ENCODE results near the gene DNER.

DNA sequence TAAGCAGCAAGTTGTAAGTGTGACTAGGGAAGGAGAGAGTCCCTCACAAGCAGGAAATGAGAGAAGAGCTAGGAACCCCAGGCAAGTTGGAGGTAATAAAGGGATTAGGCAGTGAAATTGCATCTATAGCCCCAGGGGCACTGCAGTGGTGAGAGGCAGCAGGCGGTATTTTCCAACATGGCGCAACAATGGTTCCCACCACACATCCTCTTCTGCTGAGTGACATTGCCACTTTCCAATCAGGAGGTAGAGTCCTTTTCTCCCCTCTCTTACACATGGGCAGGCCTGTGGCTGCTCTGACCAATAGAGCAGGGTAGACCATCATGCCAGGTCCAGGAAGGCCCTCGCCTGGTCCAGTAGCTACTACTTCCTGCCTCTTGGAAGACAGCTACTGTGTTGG lies 86.6 kb downstream of the DNER start:
- no peak for TF ChIP-seq EP300 (IDR thresholded peaks at IDR 0.05)
- TF ChIP-seq, protein P1, sequence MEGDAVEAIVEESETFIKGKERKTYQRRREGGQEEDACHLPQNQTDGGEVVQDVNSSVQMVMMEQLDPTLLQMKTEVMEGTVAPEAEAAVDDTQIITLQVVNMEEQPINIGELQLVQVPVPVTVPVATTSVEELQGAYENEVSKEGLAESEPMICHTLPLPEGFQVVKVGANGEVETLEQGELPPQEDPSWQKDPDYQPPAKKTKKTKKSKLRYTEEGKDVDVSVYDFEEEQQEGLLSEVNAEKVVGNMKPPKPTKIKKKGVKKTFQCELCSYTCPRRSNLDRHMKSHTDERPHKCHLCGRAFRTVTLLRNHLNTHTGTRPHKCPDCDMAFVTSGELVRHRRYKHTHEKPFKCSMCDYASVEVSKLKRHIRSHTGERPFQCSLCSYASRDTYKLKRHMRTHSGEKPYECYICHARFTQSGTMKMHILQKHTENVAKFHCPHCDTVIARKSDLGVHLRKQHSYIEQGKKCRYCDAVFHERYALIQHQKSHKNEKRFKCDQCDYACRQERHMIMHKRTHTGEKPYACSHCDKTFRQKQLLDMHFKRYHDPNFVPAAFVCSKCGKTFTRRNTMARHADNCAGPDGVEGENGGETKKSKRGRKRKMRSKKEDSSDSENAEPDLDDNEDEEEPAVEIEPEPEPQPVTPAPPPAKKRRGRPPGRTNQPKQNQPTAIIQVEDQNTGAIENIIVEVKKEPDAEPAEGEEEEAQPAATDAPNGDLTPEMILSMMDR (IDR thresholded peaks at IDR 0.05), result no peak
